IPS DF 4.7 (cell line): ENCODE measurements around the gene CD59.
"Not testable (repeated sequence)": the region's sequence is repeated elsewhere in the genome, so short reads cannot be mapped to it uniquely, and the experiment has no call there.

Experiments
- DNase-seq: peaks from one replicate; pipeline ENCODE4 v3.0.0-alpha.2; 2013; ENCODE audit warnings: low spot score; ENCODE audit errors: extremely low read depth

Gene CD59

DNA sequence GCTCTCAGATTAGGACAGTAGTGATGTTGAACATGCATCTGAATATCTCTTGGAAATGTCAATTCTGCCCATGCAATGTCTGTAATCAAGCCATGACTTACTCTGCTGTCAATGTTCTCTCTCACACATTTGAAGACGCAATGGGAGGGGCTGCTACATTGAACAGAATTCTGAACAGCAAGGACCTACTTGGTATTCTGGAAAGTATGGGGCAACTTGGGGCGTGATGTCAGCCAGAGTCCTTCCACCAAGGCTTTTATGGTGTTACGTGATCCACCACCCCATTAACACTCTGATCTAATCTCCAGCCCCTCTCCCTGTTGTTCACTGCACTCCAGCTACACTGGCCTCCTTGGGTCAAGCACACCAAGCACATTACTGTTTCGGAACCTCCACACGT lies 7.1 kb upstream of the CD59 start:
- no peak for DNase-seq

DNA sequence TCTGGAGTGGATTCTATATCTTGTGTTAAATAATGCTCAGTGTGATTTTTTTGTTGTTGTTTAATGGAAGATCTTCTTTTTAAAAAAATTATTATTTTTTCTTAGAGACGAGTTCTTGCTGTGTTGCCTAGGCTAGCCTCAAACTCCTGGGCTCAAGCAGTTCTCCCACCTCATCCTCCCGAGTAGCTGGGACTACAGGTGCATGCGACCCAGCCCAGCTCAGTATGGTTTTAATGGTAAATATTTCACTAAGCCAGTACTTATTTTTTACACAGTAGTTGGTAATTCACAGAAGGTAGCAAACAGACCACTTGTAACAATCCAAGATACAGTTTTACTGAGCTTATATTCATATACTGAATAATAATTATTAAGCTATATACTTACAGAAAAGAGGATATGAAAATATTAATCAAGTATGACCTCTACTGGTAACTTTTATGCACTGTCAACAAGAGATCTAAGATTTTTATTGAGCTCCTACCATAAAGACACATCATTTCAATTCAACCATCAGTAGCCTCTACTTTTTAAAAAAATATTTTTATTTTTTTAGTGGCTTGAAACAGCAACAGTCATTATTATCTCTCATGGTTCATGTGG lies 6.1 kb upstream of the CD59 start:
- no peak for DNase-seq

DNA sequence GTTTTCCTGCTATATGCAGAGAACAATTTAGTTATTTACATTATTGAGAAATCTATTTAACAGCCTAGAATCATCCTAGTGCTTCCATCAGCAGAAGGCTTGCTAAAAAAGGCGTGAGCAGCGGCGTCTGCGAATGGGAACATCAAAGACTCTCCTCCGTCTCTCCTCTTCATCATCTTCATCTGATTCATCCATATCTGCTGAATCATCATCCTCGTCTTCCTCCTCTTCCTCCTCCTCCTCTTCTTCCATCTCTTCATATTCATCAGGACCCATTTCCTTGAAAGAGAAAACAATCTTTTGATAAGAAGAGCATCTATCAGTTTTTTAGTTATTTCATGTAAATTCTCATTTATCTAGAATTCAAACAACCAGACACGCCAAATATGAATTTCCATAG lies 5.6 kb upstream of the CD59 start:
- DNase-seq: no peak

DNA sequence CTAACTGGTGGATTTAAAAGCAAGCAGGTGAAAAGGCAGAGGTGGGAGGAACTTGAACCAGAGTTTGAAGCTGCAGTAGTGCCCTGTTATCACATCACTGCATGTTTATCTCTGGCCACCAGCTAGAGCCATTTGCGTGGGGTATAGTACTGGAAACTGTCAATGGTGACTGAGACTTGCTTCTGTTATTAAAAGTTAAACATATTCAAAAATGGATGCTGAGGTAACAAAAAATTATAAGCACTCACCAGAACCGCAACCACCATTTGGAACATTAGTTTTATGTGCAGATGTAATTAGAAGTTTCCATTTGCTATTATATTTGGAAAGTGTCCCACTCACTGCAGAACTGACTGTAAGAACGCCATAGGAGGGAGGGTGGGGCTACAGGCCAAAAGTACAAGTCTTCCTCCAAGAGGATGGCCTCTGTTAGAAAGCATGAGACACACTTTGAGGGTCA lies 1.2 kb upstream of the CD59 start:
- no peak for DNase-seq

DNA sequence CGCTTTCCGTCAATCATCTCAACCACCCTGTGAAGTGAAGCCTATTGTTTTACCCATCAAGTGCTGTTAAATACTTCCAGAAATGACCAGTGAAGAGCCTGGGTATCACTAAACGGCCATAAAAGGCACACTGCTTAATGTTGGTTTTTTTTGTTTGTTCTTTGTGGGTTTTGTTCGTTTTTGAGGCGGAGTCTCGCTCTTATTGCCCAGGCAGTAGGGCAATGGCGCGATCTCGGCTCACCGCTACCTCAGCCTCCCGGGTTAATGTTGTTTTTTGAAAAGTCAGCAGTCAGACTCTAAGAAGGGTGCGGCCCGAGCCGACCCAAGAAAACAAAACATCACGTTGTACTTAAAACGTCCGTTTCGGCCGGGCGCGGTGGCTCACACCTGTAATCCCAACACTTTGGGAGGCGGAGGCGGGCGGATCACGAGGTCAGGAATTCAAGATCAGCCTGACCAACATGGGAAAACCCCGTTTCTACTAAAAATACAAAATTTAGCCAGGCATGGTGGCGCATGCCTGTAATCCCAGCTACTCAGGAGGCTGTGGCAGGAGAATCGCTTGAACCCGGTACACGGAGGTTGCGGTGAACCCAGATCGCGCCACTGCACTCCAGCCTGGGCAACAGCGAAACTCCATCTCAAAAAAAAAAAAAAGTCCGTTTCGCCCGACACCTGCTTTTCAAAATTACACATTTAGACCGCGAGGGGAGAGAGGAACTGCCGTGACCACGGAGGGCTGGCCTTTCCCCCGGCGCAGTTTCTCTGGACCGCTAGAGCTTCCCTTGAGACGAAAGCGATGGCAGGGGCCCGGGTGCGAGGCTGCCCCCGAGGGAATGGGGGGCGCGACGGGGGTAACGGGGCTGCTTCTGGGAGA lies 714 bp downstream of the CD59 start:
- no peak for DNase-seq

DNA sequence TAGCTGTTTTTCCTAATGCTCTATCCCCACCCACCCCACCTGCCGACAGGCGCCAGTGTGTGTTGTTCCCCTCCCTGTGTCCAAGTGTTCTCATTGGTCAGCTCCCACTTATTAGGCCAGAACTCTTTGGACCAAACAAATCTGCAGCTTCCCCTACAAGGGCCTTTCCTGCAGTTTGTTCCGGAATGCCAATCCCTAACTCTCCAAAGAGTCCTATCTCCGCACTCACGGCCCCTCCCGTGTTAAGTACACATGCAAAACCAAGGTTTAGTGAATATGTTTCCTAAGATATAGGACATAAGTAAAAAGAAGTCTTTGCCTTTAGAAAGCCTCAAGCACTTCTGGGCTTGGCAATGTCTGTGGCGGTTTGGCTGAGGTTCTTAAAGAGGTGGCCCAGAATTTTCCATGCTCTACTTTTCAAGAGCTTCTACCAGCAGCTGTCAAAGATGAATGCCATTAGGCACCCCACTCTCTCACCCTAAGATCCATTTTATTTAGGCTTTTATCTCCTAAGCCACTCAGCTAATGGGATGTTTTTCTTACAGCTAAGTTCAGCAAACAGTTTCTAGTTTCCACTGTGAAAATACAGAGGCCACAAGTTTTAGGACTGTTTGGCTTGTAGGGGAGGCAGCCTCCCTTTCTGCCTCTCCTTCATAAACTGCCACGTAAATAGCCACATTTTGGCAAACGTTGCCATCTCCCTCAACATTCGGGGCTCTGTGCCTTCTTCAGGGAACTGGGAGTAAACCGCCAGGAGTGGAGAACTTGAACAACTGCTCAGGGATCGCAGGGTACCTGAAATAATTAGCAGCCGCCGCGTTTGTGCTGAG lies 1.6 kb downstream of the CD59 start:
- DNase-seq: no peak

DNA sequence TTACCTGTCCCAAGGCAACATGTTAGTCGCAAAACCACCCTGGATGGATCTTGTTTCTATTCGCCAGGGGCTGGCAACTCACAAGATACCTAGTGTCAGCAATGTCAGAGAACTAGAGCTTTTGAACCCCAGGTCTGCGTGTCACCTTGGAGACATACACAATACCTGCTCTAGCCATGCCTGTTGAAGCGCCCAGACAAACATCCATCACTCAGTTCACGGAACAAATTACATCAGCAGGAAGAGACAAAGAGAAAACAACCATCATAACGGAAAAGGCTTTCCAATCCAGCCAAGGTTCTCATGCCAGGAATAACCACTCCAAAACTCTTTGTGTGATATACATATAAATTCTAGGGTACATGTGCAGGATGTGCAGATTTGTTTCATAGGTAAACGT lies 2.2 kb downstream of the CD59 start:
- no peak for DNase-seq

DNA sequence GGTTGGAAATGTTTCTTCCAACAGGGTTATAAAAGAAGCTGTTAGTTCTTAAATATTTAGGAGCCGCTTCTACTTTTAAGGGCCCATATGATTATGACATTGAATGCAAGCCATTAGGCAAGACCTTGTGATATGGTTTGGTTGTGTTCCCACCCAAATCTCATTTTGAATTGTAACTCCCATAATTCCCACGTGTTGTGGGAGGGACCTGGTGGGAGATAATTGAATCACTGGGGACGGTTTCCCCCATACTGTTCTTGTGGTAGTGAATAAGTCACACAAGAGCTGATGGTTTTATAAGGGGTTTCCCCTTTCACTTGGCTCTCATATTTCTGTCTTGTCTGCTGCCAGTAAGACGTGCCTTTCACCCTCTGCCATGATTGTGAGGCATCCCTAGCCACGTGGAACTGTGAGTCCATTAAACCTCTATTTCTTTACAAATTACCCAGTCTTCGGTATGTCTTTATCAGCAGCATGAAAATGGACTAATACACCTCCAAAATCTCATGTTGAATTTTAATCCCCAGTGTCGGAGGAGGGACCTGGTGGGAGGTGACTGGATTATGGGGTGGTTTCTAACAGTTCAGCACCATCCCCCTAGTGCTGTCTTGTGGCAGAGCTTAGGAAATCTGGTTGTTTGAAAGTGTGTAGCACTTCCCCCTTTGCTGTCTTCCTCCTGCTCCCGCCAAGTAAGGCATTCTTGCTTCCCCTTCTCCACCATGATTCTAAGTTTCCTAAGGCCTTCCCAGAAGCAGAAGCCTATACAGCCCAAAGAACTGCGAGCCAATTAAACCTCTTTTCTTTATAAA lies 4.3 kb downstream of the CD59 start:
- no peak for DNase-seq

DNA sequence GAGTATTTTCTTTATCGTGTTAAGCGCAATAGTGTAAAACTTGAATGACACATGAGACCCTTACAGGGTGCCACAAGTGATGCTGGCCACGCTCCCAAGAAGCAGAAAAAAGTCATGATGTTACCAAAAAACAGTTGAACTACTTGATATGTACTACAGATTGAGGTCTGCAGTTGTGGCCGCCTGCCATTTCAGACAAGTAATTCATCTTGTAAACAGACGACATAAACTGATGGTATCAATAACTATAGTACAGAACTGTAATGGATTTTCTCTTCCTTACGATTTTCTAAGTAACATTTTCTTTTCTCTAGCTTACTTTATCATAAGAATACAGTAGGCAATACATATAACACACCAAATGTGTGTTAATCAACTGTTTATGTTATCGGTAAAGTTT lies 5.5 kb downstream of the CD59 start:
- DNase-seq: no peak

DNA sequence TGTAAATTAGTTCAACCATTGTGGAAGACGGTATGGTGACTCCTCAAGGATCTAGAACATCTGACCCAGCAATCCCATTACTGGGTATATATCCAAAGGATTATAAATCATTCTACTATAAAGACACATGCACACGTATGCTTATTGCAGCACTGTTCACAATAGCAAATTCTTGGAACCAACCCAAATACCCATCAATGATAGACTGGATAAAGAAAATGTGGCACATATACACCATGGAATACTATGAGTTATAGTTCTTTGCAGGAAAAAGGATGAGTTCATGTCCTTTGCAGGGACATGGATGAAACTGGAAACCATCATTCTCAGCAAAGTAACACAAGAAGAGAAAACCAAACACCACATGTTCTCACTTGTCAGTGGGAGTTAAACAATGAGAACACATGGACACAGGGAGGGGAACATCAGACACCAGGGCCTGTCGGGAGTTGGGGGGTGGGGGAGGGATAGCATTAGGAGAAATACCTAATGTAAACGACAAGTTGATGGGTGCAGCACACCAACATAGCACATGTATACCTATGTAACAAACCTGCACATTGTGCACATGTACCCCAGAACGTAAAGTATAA lies 7.1 kb downstream of the CD59 start:
- DNase-seq: not testable (repeated sequence)

DNA sequence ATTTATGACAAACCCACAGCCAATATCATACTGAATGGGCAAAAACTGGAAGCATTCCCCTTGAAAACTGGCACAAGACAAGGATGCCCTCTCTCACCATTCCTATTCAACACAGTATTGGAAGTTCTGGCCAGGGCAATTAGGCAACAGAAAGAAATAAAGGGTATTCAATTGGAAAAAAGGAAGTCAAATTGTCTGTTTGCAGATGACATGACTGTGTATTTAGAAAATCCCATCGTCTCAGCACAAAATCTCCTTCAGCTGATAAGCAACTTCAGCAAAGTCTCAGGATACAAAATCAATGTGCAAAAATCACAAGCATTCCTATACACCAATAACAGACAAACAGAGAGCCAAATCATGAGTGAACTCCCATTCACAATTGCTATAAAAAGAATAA lies 8.7 kb downstream of the CD59 start:
- not testable (repeated sequence) for DNase-seq

DNA sequence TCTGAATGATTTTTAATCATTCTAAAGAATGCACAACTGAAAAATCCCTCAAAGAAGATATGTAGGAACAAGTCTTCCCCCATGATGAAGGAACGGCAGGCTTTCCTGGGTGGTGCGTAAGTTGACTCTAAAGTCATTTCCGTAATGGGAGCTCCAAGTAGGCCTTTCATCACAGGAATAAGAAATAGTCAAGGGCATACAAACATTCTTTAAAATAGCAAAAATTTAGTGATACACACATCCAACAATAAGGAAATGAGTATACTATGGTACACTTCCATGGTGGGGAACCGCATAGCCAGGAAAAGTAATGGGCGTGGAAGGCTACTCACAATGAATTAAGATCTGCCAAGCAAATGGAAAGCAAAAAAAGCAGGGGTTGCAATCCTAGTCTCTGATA lies 10.7 kb downstream of the CD59 start:
- DNase-seq: no peak

DNA sequence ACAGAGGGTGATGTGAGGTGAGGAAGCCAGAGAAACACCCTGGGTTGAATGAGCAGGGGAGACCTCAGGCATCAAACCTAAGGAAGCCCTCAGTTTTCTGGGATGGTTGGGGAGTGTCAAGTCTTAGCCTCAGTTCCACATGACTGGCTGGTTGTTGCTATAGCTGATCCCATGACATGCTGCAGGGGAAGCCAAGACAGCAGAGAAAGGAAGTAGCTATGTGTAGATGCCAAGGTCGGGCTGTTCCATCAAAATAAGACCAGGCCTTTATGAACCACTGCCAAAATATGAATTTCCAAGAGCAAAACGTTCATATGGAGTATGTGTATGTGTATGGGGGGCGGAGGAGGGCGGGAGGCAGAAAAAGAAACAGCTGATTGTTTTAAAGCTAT lies 11.6 kb downstream of the CD59 start:
- DNase-seq: no peak

DNA sequence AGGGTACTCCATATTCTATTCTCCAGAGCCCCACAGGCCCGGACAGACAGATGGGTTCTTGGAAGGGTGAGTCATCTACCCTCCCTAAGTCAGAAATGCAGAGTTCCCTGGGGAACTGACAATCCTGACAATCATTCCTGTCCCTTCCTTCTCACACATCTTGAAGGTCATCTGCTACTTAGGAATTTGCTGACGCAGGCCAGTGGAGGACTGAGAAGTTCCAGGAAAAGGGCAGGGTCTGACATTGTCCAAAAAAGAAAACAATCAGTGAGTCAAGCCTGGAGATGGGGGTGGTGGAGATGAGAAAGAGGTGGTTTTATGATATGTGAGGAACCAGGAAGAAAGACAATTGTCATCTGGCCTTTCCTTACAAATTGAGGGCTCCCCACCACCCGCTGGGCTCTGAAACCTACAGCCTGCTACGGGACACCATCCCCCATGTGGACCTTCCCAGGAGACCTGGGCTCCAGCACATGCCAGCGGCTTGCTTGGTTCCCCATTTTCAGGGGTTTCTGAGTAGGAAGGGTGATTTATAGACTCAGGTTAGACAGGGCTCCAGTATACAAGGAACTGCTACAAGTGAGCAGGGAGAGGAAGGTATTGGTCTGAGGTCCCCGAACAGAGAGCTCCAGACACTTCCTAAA lies 12.9 kb downstream of the CD59 start:
- DNase-seq: no peak

DNA sequence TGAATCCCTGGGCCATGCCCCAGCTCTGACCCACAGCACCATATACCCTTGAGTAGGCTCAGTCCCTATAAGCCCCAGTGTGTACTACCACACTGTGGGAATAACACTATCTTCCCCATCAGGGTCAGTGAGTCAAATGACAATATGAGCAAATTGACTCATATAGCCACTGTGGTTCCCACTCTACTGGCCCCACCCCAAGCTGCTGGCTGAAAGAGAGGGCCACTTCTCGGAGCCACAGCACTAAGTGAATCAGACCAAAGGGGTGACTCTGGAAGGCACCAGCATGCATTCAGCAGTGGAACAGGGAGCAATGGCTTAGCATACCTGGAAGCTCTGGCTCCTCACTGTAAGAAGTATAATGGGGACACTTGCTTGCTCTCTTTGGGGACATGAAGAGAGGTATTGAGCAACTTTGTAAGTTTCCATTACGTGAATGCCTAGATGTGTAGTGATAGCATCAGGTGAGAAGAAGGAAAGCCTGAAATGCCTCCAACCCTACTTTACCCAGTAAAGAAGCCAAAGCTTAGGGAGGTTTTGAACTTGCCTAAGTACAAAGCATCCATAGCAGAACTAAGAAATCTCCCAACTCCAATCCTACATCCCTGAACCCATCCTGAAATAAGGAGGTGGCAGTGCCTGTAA lies 13.5 kb downstream of the CD59 start:
- no peak for DNase-seq

DNA sequence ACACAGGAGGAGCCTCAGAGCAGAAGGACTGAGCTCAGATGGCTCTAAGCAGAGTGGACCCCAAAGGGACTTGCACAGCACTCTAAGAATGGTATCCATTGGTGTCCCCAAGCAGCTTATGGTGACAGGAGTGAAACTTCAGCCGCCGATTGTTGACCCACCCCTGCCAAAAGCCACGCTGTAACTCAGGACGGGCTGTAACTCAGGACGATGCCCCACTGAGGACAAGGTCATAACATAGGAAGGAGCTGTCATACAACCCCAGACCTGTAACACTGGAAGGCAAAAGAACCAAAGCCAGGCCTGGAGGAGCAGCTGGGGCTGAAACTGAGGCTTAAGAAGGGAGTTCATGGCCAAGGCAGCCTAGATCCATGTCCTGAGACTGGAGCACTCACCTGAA lies 14.2 kb downstream of the CD59 start:
- no peak for DNase-seq

DNA sequence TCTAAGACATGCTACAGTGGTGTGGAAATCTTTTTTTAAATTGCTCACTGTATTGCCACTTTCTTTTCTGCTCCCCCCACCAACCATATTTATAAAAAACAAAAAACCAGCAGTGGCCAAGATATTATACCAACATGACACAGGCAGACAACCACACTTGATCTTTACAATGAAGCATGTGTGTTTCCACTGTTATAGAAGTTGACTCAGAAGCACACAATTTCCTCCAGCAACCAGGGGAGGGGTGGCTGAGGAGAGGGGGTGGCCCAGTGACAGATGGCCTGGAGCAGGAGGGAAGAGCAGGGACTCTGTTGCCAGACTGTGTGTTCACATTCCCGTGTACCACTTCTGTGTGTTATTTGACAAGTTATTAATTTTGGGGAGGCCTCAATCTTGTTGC lies 14.8 kb downstream of the CD59 start:
- no peak for DNase-seq

DNA sequence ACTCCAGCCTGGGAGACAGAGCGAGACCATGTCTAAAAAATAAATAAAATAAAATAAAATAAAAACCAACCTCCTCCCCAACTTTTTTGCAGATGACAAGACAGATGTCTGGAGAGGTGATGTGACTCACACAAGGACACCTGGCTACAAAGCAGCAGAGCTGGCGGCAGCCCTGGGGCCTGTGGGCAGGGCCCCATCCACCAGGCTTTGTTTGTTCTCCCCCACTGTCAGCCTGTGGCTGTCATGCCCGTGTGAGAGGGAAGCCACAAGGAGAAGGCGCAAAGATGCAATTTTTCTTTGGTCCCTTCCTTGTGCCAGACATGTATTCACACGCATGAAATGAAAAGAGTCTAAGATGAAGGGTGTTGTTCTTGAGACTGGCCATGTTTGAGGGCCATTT lies 16.6 kb downstream of the CD59 start:
- DNase-seq: no peak

DNA sequence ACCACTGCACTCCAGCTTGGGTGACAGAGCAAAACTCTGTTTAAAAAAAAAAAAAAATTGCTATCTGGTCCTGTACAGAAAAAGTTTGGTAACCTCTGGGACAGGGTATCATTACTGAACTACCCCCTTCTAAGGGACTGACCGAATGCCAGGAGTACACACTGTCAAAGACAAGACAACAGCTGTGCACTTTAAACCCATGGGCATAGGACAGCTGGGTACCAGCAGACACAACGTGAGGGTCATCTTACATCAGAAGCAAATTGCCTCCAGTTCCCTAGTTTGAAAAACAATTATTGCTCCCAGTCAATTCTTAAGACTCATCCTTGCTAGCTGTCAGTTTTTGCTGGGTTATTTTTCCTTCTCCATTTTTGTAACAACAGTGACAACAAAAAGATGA lies 17.8 kb downstream of the CD59 start:
- no peak for DNase-seq

DNA sequence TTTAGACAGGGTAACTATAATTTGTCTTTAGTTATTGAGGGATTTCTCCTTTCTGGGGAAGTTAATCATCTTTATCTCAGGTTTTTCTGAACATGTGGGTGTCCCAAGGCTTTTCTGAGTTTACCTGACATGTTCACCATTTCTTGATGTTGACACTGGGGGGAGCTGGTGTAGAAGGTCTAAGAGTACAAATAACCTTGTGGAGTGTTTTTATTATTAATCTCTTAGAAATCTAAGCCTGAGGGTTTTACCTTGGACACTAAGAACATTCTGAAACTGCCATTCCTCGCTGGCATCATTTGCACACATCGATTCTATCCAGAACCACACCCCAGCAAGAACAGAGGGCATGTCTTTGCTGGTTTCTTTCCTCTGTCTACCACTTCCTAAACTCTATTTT lies 20.0 kb downstream of the CD59 start:
- no peak for DNase-seq
